Esophagus muscularis mucosa (tissue), 4 donors: ENCODE measurements around the gene ITPR2. TPM values are rescaled to one million over a fixed set of nuclear protein-coding genes. Genes with fewer than 3 reads are reported as not detected.
A peak's percentile ranks its signal among the peaks of the same experiment; 100 is the strongest.

Experiments
- DNase-seq: peaks from one replicate; pipeline ENCODE4 v3.0.0-alpha.2; 2017; ENCODE audit errors: extremely low spot score
- H3K27ac ChIP-seq, 4 donors: fragments of 200-600 bp; sonication (generic); replicated peaks in 1 of 4; 1 replicate in 3 of 4; 2 replicates in 1 of 4; pipeline ENCODE4 v1.5.1; 2016 to 2019; ENCODE audit warnings: mild to moderate bottlenecking in 1 of 4
- H3K27me3 ChIP-seq, 4 donors: fragments of 200-600 bp; sonication (generic); one replicate each; pipeline versions ENCODE4 v1.5.1 to v1.6.0; 2016 to 2019
- H3K36me3 ChIP-seq, 4 donors: fragments of 200-600 bp; sonication (generic); one replicate each; pipeline ENCODE4 v1.5.1; 2016 to 2019
- H3K4me1 ChIP-seq, 4 donors: fragments of 200-600 bp; sonication (generic); one replicate each; pipeline ENCODE4 v1.5.1; 2016 to 2019
- H3K4me3 ChIP-seq, 4 donors: fragments of 200-600 bp; sonication (generic); 1 replicate in 2 of 4; 2 replicates in 2 of 4; pipeline ENCODE4 v1.5.1; 2016 to 2019; ENCODE audit warnings: mild to moderate bottlenecking in 4 of 4, moderate library complexity in 1 of 4
- H3K9me3 ChIP-seq, 4 donors: fragments of 200-600 bp; sonication (generic); 1 replicate in 3 of 4; 2 replicates in 1 of 4; pipeline ENCODE4 v1.5.1; 2016 to 2019
- EP300 ChIP-seq: sonication (generic); formaldehyde crosslinking; IDR thresholded peaks from one replicate; pipeline ENCODE4 v1.6.1; 2017; ENCODE audit warnings: antibody characterized with exemption
- POLR2A ChIP-seq: fragments of 450-650 bp; IDR thresholded peaks from one replicate; pipeline ENCODE4 v1.6.1; 2017; ENCODE audit warnings: antibody characterized with exemption, moderate library complexity, mild to moderate bottlenecking, low read depth
- POLR2AphosphoS5 ChIP-seq, 2 donors: sonication (generic); formaldehyde crosslinking; IDR thresholded peaks; one replicate each; pipeline ENCODE4 v1.6.1; 2017; ENCODE audit warnings: antibody characterized with exemption in 2 of 2
- WGBS: methylation state at CpG from one replicate; pipeline ENCODE4 v1.1.5; 2018; 5-methylcytosine and 5-hydroxymethylcytosine counted together
- intact Hi-C: fragments of 100-400 bp; cut with DNase I; formaldehyde crosslinking; loops from one replicate; pipeline ENCODE4 v1.15.1; 2023
- small RNA-seq, 3 donors: library from RNA; depleted of rRNA; stranded (forward); fragments of <200 nt; gene quantifications; one replicate each; pipeline ENCODE3, GENCODE V24; 2016
- total RNA-seq, 4 donors: library from RNA; depleted of rRNA; stranded (reverse); fragments of >200 nt; gene quantifications; one replicate each; pipeline versions ENCODE4 v1.1.0 to v1.2.1, GENCODE V29; 2016
- TF ChIP-seq, protein P1 (sequence below), 3 experiments: fragments of 200-600 bp in 2 of 3; fragments of 450-650 bp in 1 of 3; sonication (generic) in 2 of 3; IDR thresholded peaks; one replicate each; pipeline ENCODE4 v1.5.1; 2017 to 2019; ENCODE audit warnings: antibody characterized with exemption in 3 of 3, mild to moderate bottlenecking in 2 of 3, moderate library complexity in 1 of 3

The ITPR2 gene
- total RNA-seq, 4 donors from 2014 or later: 23.7 to 26.6 (median 25.4) TPM

GRCh38 chr12:26295001-26295400, 538.0 kb downstream of the ITPR2 start:
- H3K27me3 ChIP-seq: no peaks in the 10 kb centered on the region
- H3K4me1 ChIP-seq: peaks cover 10 to 20% (median 16%) of the 10 kb centered on the region in 4 donors
- intact Hi-C loops: no loop called here
- no peak for TF ChIP-seq EP300
- no peak for TF ChIP-seq POLR2A
- TF ChIP-seq, protein P1, sequence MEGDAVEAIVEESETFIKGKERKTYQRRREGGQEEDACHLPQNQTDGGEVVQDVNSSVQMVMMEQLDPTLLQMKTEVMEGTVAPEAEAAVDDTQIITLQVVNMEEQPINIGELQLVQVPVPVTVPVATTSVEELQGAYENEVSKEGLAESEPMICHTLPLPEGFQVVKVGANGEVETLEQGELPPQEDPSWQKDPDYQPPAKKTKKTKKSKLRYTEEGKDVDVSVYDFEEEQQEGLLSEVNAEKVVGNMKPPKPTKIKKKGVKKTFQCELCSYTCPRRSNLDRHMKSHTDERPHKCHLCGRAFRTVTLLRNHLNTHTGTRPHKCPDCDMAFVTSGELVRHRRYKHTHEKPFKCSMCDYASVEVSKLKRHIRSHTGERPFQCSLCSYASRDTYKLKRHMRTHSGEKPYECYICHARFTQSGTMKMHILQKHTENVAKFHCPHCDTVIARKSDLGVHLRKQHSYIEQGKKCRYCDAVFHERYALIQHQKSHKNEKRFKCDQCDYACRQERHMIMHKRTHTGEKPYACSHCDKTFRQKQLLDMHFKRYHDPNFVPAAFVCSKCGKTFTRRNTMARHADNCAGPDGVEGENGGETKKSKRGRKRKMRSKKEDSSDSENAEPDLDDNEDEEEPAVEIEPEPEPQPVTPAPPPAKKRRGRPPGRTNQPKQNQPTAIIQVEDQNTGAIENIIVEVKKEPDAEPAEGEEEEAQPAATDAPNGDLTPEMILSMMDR (IDR thresholded peaks at IDR 0.05): no peak
- TF ChIP-seq POLR2AphosphoS5 (IDR thresholded peaks at IDR 0.05): no peak
- no peak for DNase-seq
- no peak overlapping the region for H3K4me3 ChIP-seq
- H3K9me3 ChIP-seq: no peaks in the 10 kb centered on the region
- no peaks in the 10 kb centered on the region for H3K36me3 ChIP-seq
- 92% methylated on average over 4 of the region's 4 CpGs for WGBS
- H3K27ac ChIP-seq: no peak overlapping the region

DNA sequence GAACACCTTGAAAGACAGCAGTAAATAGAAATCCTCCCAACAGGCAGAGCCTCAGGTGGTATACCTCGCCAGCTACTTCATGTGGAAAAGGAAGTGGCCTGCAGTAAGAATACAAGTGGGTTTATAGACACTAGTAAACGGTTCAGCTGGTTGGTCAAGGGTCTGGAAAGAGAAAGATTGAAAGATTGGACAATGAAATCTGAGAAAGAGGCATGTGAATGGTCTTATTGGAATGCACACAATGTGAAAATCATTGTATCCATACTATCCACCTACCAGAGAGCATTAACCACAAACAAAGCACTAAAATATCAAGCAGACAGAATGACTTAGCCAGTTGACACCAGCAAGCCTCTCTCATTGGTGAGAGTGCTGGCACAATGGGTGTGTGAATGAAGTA, 539.4 kb downstream of the ITPR2 start:
- no peak overlapping the region for H3K27ac ChIP-seq
- no peak overlapping the region for H3K4me3 ChIP-seq
- 76% methylated on average over 2 of the region's 2 CpGs for WGBS
- no peak for TF ChIP-seq POLR2AphosphoS5 (IDR thresholded peaks at IDR 0.05)
- no peaks in the 10 kb centered on the region for H3K9me3 ChIP-seq
- DNase-seq: no peak
- H3K27me3 ChIP-seq: no peaks in the 10 kb centered on the region
- peaks cover 4 to 9% (median 7%) of the 10 kb centered on the region in 4 donors for H3K4me1 ChIP-seq
- intact Hi-C loops: no loop called here
- no peaks in the 10 kb centered on the region for H3K36me3 ChIP-seq

DNA sequence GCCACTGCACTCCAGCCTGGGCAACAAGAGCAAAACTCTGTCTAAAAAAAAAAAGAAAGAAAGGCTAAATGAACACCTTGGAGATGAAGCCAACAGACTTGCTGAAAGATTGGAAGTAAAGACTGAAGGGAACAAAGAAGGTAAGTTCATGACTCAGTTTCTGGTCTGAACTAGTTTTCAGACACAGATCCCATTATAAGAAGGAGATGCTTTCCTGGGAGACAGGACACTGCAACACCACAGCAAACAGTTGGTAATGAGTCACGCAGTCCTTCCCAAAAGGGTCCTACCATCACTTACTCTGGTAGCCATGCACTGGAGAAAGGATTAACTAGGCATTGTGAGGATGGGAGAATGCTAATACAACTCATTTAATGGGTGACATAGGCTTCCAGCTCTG, 540.4 kb downstream of the ITPR2 start:
- TF ChIP-seq EP300 (no peak), POLR2A (no peak), POLR2AphosphoS5 (IDR thresholded peaks at IDR 0.05) (no peak)
- TF ChIP-seq, protein P1 (IDR thresholded peaks at IDR 0.05): no peak
- H3K4me3 ChIP-seq: no peak overlapping the region
- peaks cover 0 to 9% (median 7%) of the 10 kb centered on the region in 4 donors for H3K4me1 ChIP-seq
- intact Hi-C loops: no loop called here
- no peaks in the 10 kb centered on the region for H3K36me3 ChIP-seq
- no peak for DNase-seq
- H3K27me3 ChIP-seq: no peaks in the 10 kb centered on the region
- no peaks in the 10 kb centered on the region for H3K9me3 ChIP-seq
- no peak overlapping the region for H3K27ac ChIP-seq
- 100% methylated on average over 1 of the region's 1 CpG for WGBS

GRCh38 chr12:26290565-26290964, 542.4 kb downstream of the ITPR2 start:
- H3K4me3 ChIP-seq: no peak overlapping the region
- no peaks in the 10 kb centered on the region for H3K27me3 ChIP-seq
- no peak for DNase-seq
- peaks cover 0 to 11% (median 8%) of the 10 kb centered on the region in 4 donors for H3K4me1 ChIP-seq
- H3K9me3 ChIP-seq: no peaks in the 10 kb centered on the region
- intact Hi-C loops: no loop called here
- H3K36me3 ChIP-seq: no peaks in the 10 kb centered on the region
- 87% methylated on average over 2 of the region's 2 CpGs for WGBS
- TF ChIP-seq POLR2AphosphoS5 (IDR thresholded peaks at IDR 0.05) (no peak), EP300 (no peak), POLR2A (no peak)
- TF ChIP-seq, protein P1 (IDR thresholded peaks at IDR 0.05): no peak
- H3K27ac ChIP-seq: no peak overlapping the region

DNA sequence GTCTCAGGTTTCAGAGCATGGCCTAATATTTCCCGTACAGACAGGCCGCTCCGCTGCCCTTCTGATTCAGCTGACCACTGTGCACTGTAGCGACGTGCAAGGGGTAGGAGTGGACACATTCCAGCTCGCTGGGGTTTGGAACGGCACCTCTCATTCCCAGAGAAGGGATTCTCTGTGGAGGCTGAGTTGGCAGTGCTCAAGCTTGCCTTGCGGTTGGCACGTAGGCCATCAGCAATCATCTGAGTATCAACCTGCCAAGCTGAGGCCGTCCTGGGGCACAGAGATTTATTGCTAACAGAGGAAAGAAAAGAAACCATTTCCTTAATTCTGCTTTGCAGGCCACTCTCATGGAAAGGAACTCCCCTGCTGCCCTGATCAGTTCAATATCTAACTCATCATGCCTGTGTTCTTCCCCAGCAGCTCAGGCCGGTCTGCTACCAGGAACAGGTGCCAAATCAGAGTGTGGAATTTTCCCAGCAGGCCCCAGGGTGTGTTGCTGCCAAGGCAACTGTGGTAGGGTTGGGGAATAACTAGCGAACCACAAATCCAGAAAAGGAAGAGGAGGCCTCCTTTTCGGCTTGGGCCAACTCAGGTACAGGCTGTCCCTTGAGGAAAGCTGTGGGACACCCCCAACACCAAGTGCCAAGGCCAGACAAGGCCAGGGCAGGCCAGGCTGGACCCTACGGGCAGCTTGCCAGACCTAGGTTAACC, 545.2 kb downstream of the ITPR2 start:
- TF ChIP-seq, protein P1 (IDR thresholded peaks at IDR 0.05): no peak
- TF ChIP-seq EP300 (no peak), POLR2AphosphoS5 (IDR thresholded peaks at IDR 0.05) (peak in 1 of 2 donors; percentile 21)
- intact Hi-C loops: no loop called here
- no peaks in the 10 kb centered on the region for H3K9me3 ChIP-seq
- H3K27me3 ChIP-seq: no peaks in the 10 kb centered on the region
- no peak for DNase-seq
- H3K36me3 ChIP-seq: no peaks in the 10 kb centered on the region
- WGBS: 72% methylated on average over 14 of the region's 14 CpGs
- H3K27ac ChIP-seq: peak overlapping the region in 2 of 4 donors; percentile 27 to 35
- peaks cover 0 to 11% (median 8%) of the 10 kb centered on the region in 4 donors for H3K4me1 ChIP-seq
- H3K4me3 ChIP-seq: no peak overlapping the region

Small RNA genes within 50 kb of the gene (small RNA-seq; reads per million reads assigned to genes)
- gene RNA5SP354: 0 reads per million in 3 donors

Other genes with a start within 250 kb of the ITPR2 start
- 10 to 100 TPM; 14.2 to 24.9 (median 22.7) TPM for gene INTS13, start 104.8 kb upstream of the ITPR2 start, total RNA-seq
- gene FGFR1OP2, start 105.3 kb upstream of the ITPR2 start, total RNA-seq: 10 to 100 TPM; 52.7 to 65.9 (median 59.4) TPM
- gene TM7SF3, start 181.2 kb upstream of the ITPR2 start, total RNA-seq: 10 to 100 TPM; 31.8 to 50.7 (median 40.5) TPM
- 10 to 100 TPM; 43.0 to 58.6 (median 51.9) TPM for gene MED21, start 189.4 kb upstream of the ITPR2 start, total RNA-seq
- gene C12orf71, start 249.4 kb upstream of the ITPR2 start, total RNA-seq: not detected